GM12864 (cell line): Measurements from ENCODE around the gene HIRIP3.

ENCODE experiments used
- DNase-seq: peaks from one replicate; pipeline ENCODE4 v3.0.0-alpha.2; 2011; ENCODE audit warnings: low read depth
- H3K4me3 ChIP-seq: 2 replicates; pipeline ENCODE4 v1.5.1; 2011; ENCODE audit warnings: mild to moderate bottlenecking, low read depth, low read length, control low read depth
- CTCF ChIP-seq: IDR thresholded peaks from 2 replicates; pipeline ENCODE4 v1.5.1; 2011; ENCODE audit warnings: low read depth, mild to moderate bottlenecking, moderate library complexity, low read length, control low read depth, inconsistent platforms; ENCODE audit errors: missing control alignments

The HIRIP3 gene

GRCh38 chr16:30004424-30004776, 9.0 kb upstream of the HIRIP3 start:
- no peak for TF ChIP-seq CTCF
- no peak for DNase-seq
- no peak overlapping the region for H3K4me3 ChIP-seq

- DNase-seq = no peak
These were observed 8.4 kb upstream of the HIRIP3 start for GRCh38 chr16:30003670-30004423.

GRCh38 chr16:30002614-30003346, 7.4 kb upstream of the HIRIP3 start:
- no peak overlapping the region for H3K4me3 ChIP-seq
- no peak for DNase-seq
- no peak for TF ChIP-seq CTCF

More at GRCh38 chr16:30003670-30004423, 8.4 kb upstream of the HIRIP3 start:
- H3K4me3 ChIP-seq = no peak overlapping the region
- TF ChIP-seq CTCF = no peak

GRCh38 chr16:30000735-30001631, 5.6 kb upstream of the HIRIP3 start:
- no peak for TF ChIP-seq CTCF
- DNase-seq = no peak
- H3K4me3 ChIP-seq = no peak overlapping the region

- DNase-seq = no peak
- no peak for TF ChIP-seq CTCF
- H3K4me3 ChIP-seq = no peak overlapping the region
These were observed 4.2 kb upstream of the HIRIP3 start for GRCh38 chr16:29999605-30000004.

- no peak for DNase-seq
- TF ChIP-seq CTCF = no peak
These were observed 1.4 kb upstream of the HIRIP3 start for GRCh38 chr16:29996766-29997250.

More at GRCh38 chr16:29996766-29997250, 1.4 kb upstream of the HIRIP3 start:
- H3K4me3 ChIP-seq = peak overlapping the region; percentile 80
